Amygdala (tissue), 56 donors: ENCODE data around the gene TRIM49D2.
"Not testable (repeated sequence)": the region's sequence is repeated elsewhere in the genome, so short reads cannot be mapped to it uniquely, and the experiment has no call there.

Source experiments
- DNase-seq, 56 donors: peaks; one replicate each; lab custom pipeline; 2025; lab: John Stamatoyannopoulos, UW

The TRIM49D2 gene, protein sequence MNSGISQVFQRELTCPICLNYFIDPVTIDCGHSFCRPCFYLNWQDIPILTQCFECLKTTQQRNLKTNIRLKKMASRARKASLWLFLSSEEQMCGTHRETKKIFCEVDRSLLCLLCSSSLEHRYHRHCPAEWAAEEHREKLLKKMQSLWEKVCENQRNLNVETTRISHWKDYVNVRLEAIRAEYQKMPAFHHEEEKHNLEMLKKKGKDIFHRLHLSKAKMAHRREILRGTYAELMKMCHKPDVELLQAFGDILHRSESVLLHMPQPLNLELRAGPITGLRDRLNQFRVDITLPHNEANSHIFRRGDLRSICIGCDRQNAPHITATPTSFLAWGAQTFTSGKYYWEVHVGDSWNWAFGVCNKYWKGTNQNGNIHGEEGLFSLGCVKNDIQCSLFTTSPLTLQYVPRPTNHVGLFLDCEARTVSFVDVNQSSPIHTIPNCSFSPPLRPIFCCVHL

DNA sequence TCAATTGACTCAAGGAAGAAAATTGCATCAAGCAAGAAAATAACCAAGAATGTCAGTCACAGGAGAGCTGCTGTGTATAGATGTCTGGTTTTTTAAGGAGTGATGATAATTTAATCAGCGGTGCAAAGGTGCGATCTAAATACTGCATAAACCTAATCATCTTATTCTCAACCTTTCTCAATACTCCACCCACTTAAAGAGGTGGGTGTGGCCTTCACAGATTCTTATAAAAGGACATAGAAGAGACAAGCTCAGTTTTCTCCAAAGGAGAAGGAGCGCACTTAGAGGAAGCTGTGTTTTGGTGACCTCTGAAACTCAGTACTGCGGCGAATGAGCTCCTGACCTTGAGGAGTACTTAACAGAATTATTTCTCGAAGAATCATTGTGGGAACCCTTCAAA, at the start of gene TRIM49D2:
TRIM49D2 (plus strand) TSS at position 301 of the 400 bp plus-strand sequence. CDS start 2,698 bp downstream, outside the sequence.
- DNase-seq = not testable (repeated sequence)

DNA sequence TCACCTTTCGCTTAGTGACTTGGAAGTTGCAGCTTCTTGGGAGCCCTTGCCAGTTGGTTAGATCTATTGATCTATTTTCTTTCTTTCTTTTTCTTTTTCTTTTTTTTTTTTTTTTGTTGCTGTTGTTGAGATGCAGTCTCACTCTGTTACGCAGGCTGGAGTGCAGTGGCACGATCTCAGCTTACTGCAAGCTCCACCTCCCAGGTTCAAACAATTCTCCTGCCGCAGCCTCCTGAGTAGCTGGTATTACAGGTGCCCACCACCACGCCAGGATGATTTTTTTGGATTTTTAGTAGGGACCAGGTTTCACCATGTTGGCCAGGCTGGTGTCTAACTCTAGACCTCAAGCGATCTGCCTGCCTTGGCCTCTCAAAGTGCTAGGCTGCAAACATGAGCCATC, 46.4 kb upstream of the TRIM49D2 start:
- not testable (repeated sequence) for DNase-seq

DNA sequence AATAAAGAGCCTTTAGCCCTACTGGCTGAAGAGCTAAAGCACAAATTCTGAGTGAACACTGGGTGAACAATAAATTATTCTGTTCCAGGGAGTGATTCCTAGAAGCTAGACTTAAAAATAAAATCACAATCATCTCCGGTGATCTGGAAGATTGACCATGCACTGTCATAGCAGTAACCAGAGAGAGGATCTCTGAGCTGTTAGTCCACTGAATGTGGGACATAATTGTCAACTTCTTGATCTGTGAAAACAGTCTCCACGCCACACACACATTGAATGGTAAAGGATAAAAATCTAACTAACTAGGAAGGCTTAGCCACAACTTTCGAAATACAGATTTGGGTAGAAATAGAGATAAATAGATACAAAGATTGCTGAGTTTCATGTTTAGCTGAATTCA, 30.6 kb upstream of the TRIM49D2 start:
- DNase-seq = not testable (repeated sequence)

DNA sequence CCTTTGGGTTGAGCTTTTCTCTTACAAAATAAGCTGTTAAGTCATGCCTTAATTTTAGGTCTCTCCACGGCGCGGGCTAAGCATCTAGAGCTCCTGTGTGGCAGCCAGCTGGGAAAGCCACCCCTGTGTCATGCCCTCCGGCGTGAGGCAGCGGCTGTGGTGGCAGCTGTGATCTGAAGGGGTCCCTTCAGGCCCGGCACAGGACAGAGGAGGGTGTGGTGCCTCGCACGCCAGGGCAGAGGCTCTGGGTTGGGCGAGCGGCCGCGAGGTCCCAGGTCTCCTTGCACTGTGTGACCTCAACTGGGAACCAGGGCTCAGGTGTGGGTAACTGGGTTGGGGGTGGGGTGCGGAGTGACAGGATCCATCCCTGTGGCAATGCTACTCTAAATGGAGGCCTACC, 23.1 kb upstream of the TRIM49D2 start:
- not testable (repeated sequence) for DNase-seq

DNA sequence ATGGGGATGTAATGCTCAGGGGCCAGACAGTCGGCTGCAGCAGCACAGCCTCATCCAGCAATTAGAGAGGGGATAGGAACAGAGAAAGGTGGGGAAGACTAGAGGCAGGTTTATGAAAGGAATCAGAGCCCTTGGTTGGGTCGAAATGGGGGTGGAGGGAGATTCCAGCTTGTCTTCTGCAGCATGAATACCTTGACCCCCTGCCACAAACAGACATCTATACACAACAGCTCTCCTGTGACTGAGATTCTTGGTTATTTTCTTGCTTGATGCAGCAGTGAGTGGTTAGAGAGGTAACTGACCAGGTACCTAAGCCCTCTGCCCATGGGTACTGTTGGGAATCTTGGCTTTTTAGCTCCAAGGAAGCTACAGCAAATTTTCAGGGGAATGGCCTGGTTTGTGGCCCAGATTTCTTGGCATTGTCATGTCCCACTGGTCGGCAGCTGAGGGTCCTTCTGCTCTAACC, 1.6 kb upstream of the TRIM49D2 start, which contains the start of gene TRIM49D1:
TRIM49D1 (minus strand) TSS at position 51 of the 466 bp plus-strand sequence. CDS start 4,535 bp downstream, outside the sequence.
- DNase-seq = no peak

DNA sequence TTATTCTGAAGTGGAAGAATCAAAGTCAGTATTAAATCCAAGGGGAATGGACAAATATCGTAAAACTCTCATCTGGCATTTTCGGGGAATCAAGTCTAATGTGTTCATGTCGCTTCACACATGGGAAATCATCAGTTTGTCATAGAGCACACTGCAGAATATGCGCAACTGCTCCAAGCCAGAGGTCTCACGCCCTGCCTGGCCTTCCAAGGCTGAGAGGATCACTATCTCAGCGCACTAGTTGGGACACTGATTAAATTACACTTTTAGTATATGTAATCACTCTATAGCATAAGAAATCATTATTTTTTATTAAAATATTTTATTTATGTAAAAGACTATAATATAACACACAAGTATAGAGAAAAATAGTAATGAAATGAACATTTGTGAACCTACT, 37.0 kb downstream of the TRIM49D2 start:
- DNase-seq = not testable (repeated sequence)

DNA sequence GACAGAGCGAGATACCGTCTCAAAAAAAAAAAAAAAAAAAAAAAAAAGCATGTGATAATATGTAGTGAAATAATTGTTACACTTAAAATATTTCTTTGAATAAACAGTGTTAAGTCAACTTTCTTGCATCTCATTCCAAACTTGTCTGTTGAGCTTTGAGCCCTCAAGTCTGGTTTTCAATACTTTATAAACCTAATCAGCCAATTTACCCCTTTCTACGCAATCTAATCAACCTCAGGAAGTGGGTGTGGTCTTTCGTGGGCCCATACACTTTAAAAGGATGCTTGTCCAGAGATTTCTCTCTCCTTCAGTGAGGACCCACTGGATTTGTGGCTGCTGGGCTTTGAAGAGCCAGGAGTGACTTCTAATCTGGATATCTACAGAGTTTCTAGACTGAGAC, 41.9 kb downstream of the TRIM49D2 start, which contains the start of gene TRIM64:
TRIM64 (plus strand) TSS at position 301 of the 400 bp plus-strand sequence. CDS start 2,467 bp downstream, outside the sequence.
- not testable (repeated sequence) for DNase-seq
